HG03558 (cell line): ENCODE results near the gene ARHGEF7.

Source experiments
- ATAC-seq: cut with Tn5 transposase; IDR thresholded peaks from one replicate; pipeline ENCODE4 v1.9.1; 2021; ENCODE audit warnings: moderate number of reproducible peaks; ENCODE audit not compliant: unreplicated experiment; ENCODE audit errors: extremely low read depth

The ARHGEF7 gene

GRCh38 chr13:111282997-111283396, 167.9 kb downstream of the ARHGEF7 start:
- ATAC-seq = no peak

DNA sequence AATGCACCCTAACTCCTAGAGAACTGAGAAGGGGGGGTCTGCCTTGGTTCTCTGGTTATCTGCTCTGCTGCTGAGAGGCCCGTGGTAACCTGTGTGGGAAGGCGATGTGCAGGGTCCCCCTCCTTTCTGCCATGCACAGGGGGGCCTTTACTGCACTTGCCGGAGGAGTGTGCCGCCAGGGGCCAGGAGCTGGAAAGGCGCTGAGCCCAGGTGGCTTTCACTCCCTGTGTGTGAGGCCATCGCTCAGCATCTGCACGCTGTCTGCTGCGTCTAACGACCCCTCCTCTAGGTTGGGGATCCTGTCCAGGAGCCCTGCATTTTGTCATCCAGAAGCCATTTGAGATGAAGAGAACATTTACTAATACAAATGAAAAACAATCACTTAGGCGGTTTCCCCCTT, 168.3 kb downstream of the ARHGEF7 start:
- ATAC-seq = no peak

DNA sequence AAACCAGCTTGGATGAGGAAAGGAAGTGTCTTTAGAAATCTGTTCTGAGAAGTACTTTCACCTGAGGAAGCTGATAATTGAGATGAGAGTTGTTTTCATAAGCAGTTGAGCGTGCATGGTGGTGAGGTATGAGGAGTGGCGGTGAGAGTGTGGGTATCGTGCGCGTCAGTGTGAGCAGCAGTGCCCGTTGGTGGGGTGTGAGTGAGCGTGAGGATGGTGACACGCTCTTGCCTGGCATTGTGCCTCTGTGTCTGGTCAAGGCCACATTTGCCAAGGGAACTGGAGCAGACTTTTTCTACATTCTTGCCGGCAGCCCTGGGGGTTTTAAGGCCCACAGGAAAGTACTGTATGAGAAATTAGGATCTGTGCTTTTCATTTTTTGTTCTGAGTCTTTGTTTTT, 168.9 kb downstream of the ARHGEF7 start:
- ATAC-seq = no peak

DNA sequence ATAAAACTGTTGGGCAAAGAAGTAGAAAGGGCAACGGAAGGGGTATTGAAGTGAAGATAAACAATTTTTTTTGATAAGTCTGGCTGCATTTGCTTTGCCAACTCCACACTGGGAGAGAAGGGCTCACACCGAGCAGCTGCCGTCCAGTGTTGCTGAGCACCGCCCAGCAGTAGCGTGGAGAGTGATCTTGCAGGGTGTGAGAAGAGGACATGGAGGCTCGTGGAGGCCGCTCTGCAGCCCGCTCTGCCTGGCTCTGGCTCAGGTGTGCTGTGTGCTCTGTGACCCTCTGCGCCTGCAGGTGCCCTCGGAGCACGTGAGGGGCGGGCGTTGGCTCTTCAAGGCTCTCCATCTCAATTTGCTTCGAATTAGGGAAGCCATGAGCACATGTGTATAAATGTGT, 169.5 kb downstream of the ARHGEF7 start:
- ATAC-seq = no peak

DNA sequence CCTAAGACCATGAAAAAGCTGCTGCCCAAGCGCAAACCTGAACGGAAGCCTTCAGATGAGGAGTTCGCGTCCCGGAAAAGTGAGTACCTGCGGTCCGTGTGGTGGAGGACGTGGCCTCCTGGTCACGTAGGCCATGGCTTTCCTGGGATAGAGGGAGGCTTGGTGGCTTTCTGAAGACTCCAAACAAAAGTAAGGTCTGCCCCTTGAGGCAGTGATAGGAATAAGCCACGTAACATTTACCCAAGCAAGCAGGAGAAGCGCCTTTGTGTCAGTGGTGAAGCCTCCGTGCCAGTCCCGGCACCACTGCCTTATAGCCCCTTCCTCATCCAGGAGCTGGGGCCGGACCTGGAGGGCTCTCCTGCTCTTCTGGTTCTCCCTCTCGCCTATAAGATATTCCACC, 171.1 kb downstream of the ARHGEF7 start:
- ATAC-seq = no peak

GRCh38 chr13:111286749-111287148, 171.6 kb downstream of the ARHGEF7 start:
- no peak for ATAC-seq

DNA sequence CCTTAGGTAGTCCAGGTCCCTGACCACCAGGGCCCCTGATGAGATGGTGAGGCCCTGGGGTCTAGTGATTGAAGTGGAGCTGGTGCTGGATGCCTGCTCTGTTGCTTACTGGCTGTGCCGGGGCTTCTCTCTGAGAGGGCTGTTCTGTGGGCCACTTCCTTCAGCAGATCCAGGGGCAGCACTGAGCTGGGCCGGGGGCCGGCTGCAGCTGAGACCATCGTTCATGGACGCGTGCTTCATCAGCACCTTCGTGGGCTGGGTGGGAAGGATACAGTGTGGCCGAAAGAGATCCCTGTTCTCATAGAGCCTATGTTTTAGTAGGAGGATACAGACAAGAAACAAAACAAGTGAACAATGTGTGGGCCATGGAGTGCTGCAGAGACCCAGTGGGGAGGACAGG, 172.1 kb downstream of the ARHGEF7 start:
- ATAC-seq = no peak

GRCh38 chr13:111288276-111288675, 173.2 kb downstream of the ARHGEF7 start:
- no peak for ATAC-seq

DNA sequence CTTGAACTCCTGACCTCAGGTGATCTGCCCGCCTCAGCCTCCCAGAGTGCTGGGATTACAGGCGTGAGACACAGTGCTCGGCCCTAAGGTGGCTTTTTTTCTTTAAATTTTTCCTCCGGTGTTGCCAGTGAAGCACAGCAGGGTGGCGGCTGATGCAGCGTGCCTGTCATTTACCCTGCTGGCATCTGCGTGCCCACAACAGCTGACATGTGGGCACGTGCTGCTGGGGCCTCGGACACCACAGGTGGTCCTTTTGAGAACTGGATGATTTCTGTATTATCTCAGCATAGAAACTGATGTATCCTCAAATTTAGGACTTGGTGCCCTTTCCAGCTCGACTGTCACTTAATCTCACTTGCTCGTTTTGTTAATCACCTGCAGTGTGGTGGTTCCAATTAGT, 174.1 kb downstream of the ARHGEF7 start:
- ATAC-seq = no peak

GRCh38 chr13:111291908-111292307, 176.8 kb downstream of the ARHGEF7 start:
- no peak for ATAC-seq

DNA sequence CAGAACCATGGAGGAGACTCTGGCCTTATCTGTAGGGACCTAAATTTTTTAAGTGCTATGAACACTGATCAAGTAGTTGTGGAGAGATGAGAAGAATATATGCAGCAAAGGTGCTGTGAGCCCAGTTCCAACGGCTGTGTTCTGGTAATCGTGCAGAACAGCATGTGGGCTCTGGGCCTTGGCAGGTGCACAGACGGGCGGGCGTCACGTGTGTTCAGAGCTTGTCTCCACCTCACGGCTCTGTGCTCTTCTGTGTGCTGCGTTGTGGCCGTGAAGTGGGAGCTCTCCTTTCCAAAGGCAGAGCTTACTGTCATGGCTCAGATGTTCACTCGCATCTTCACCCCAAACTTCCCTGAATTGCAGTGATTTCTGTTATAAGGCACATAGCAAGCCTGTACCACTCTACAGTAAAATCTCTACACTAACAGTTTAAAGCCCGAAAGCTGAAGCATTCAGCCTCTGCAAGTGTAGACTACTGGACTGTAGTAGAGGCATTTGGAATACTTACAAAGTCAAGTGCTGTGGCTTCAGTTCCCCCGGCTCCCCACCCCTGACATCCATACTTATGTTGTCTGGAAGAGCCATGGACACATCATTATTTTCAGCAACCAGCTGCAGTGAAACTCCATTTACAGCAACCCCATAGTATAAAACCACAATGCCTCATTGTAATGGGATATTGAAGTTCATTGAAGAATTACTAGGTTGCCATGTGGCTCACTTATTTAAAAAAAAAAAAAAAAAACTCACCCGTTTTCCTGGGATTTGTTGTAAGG, 177.8 kb downstream of the ARHGEF7 start:
- no peak for ATAC-seq

DNA sequence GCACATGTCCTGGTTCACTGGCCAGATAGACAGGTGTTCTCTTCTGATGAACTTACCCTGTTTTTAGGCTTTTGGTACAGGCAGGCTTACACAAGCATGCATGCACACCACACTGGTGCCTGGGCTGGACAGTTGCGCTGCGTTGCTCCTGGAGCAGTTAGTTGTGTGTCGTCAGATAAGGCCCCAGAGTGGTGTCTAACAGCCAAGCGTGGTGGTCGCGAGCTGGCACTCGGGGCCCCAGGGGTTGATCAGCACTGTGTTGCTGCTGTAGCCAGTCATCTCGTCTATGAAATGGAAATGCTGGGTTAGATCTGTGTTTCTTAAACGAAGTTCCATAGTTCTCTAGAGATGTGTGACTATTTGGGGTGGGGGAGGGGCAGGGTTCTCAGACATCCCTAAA, 180.8 kb downstream of the ARHGEF7 start:
- no peak for ATAC-seq

DNA sequence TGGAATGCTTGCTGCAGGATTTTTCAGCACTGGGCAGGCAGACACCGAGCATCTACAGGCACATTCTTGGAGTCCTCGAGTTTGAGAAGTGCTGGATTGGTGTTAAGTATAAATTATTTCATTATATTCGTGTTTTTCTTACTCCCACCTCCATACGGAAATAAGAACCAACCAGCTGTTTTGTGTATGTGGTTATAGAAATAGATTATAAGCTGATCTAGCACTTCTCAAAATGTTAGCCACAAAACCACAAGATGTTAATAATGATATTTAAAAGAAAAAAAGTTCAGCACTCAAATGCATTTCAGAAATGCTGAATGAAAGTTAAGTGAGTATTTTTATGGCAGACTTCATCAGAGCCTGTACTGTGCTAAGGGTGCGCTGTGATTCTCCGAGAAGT, 181.3 kb downstream of the ARHGEF7 start:
- no peak for ATAC-seq

DNA sequence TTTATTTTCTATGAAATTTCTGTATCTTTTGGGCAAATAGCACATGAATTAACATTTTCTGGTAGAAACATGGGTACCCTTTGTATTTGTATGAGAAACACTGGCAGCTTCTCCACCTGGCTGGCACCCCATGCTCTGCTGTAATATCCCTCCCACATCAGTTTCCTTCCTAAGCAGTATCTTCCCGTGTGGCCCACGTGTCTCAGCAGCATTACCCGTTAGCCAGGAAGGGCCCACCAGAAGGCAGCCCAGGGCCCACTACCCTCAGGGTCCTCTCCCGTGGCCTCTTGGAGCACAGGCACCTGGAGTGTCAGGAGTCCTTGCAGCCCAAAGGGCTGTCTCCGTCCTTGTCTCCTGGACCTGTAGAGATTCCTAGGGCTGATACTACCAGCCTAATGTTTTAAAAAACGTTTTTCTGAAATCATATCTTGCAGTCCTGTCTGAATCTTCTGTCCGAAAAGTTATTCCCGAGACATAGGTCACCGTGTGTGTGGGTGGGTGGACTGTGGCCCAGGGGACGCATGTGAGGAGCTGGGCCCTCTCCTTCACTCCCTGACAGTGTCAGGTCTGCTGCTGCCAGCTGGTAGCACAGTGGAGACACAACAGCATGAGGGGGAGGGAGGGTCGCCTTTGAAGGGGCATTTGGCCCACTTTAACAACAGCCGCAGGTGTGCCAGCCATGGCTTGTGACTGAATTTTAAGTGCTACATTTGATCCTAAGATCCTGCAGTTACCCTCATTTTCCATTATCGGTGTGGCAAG, 183.3 kb downstream of the ARHGEF7 start:
- no peak for ATAC-seq

DNA sequence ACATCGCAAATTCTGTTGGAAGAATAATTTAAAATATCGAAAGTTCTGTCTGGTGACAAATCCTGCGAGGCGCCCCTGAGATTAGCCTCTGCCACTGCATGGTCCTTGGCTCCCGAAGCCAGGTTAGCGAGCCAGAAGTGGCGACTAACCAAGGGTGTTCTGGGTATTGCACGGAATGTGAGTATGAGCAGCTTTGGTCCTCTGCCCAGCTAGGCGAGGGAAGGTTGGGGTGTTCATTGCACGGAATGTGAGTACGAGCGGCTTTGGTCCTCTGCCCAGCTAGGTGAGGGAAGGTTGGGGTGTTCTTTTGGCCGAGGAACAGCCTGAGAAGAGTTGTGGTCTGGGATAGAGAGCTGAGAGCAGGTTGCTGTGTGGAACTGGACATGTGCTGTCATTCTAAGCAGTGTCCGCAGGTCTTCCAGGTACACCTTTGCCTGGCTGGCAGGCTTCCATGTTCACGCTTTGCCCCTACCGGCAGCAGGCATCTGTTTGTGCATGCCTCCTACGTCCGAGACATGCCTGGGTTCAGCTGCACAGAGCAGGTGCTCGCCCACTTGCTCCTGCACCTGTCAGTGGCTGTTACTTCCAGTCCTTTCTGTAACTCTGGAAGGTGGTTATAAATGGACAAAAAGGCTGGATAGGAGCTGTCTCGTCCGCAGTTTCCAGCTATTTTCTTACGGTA, 187.1 kb downstream of the ARHGEF7 start:
- no peak for ATAC-seq

DNA sequence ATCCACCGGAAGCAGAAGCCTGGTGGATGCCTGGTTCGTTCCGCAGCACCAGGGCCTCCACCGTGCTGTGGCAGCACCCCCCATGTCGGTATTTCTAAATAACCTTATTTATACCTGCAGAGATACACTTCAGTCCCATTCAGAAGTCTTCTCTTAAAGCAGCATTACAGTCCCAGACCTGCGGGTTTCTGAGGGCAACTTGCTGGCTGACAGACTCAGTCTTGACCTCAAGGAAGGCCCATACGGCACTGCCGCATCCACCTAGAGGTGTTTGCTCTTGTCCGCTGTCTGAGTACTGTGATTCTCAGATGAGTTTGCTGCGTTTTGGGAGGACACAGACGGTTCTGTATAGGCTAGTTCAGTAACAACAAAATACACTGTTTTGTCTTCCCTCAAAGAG, 188.4 kb downstream of the ARHGEF7 start:
- no peak for ATAC-seq

- peak; percentile 59 for ATAC-seq
Measured at GRCh38 chr13:111304041-111304544, 189.0 kb downstream of the ARHGEF7 start.

DNA sequence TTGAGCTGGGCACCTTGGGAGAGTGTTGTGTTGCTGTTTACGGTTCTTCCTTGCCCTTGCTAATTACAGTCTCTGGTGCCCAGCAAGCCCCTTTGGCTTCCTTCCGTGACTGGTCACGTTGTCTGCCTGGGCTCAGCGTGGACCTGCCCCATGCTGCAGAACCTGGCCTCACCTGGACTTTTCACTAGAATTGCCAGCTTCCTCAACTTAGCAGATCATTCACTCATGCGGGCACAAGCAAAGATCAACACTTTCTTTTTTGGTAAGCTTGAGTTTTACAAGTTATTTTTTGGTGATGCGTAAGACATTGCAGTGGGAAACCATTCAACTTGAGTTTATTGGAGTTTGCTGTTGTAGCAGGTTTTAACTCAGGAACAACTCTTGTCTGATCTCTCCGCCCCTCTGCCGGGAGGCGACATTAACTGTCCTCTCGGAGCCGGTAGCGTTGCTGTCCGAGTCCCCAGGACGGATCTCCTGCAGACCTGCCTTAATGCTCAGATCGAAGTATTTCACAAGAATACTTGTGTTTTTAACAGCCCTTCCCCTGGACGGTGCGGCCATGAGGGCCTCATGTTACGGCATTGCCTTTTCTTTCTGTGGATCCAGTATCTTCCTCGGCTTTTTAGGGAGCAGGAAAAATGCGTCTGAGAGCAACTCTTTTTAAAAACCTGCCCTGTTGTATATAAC, 189.6 kb downstream of the ARHGEF7 start:
- ATAC-seq = no peak

- no peak for ATAC-seq
Measured at GRCh38 chr13:111312944-111313590, 198.0 kb downstream of the ARHGEF7 start.

DNA sequence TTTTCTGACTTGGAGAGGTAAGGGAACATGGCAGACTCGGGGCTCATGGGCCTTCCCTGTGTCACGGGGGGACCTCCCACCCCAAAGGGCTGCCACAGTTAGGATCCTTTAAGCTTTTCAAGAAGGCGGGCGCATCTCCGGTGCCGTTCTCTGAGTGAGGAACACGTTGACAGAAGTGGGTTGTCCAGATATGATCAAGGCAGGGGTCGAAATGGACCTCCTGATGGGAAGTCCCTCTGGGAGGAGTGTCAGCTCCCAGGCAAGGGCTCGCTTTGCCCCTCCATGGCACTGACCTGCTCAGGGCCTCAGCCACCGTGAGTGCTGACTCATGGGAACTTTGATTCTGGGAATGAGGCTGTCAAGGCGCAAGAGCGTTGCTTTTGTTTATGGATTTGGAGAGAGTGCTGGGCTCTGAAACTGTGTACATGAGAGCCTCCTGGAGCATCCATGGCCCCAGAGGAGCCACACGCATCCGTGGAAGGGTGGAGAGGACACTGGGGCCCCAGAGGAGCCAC, 198.9 kb downstream of the ARHGEF7 start:
- no peak for ATAC-seq
